H1 (cell line): ENCODE measurements around the gene SYNJ2. TPM values are rescaled to one million over a fixed set of nuclear protein-coding genes. Genes with fewer than 3 reads are reported as not detected.

ENCODE experiments used
- JUN ChIP-seq: IDR thresholded peaks from 2 replicates; pipeline ENCODE4 v1.6.1; 2011; ENCODE audit warnings: low read depth, mild to moderate bottlenecking, improper control_type of control experiment, low read length
- polyA plus RNA-seq, 7 experiments: library from polyadenylated mRNA; depleted of rRNA in 3 of 7; stranded (reverse) in 5 of 7; unstranded in 2 of 7; fragments of >200 nt in 5 of 7; fragments of 200-250 nt in 2 of 7; gene quantifications; 1 replicate in 5 of 7; 2 replicates in 1 of 7; 4 replicates in 1 of 7; pipeline versions ENCODE4 v1.2.1 to v1.2.3, GENCODE V29; 2011 to 2013; ENCODE audit warnings: missing spikeins in 2 of 7, mixed read lengths in 2 of 7
- total RNA-seq: library from RNA; stranded (reverse); fragmentation: NEBNext Ultra II Directional; extraction: Animal tissue kit (Norgen Biotek cat#: 25700); gene quantifications from 2 replicates; pipeline ENCODE4 v1.2.1, GENCODE V29; 2021

The SYNJ2 gene
- total and polyA plus RNA-seq, 2 of the 8 experiments (the other 6 are each of a cell fraction or from before 2014, with no cell fraction given), result 3.7 to 13.9 TPM

- TF ChIP-seq JUN, result no peak
These were observed 17.1 kb downstream of the SYNJ2 start (continued) for GRCh38 chr6:157998707-157999167.
